ENCODE measurements around the gene SLC35D2.
"Not testable (repeated sequence)": the region's sequence is repeated elsewhere in the genome, so short reads cannot be mapped to it uniquely, and the experiment has no call there.

SLC35D2 gene

GRCh38 chr9:96317335-96317980, 66.1 kb downstream of the SLC35D2 start:
- H3K4me3 ChIP-seq (ENCODE audit: low read depth, low read length) = no peak overlapping the region
- DNase-seq (ENCODE audit: low read depth) = peak; percentile 86
- TF ChIP-seq CTCF (conservative IDR thresholded peaks at IDR 0.05; ENCODE audit: low read depth, low read length) = peak; percentile 98

- no peak overlapping the region for H3K4me3 ChIP-seq (ENCODE audit: low read depth, low read length)
- no peak for TF ChIP-seq CTCF (conservative IDR thresholded peaks at IDR 0.05; ENCODE audit: low read depth, low read length)
- no peak for DNase-seq (ENCODE audit: low read depth)
Observed at GRCh38 chr9:96309850-96310249, 73.7 kb downstream of the SLC35D2 start.

GRCh38 chr9:96306958-96307357, 76.6 kb downstream of the SLC35D2 start:
- H3K4me3 ChIP-seq (ENCODE audit: low read depth, low read length); DNase-seq (ENCODE audit: low read depth): not testable (repeated sequence)

- TF ChIP-seq CTCF (conservative IDR thresholded peaks at IDR 0.05; ENCODE audit: low read depth, low read length) = no peak
- H3K4me3 ChIP-seq (ENCODE audit: low read depth, low read length) = no peak overlapping the region
- DNase-seq (ENCODE audit: low read depth) = peak; percentile 47
Observed at GRCh38 chr9:96305171-96305570, 78.3 kb downstream of the SLC35D2 start.

GRCh38 chr9:96304230-96304629, 79.3 kb downstream of the SLC35D2 start:
- TF ChIP-seq CTCF (conservative IDR thresholded peaks at IDR 0.05; ENCODE audit: low read depth, low read length) = no peak
- DNase-seq (ENCODE audit: low read depth) = no peak
- H3K4me3 ChIP-seq (ENCODE audit: low read depth, low read length) = no peak overlapping the region

- no peak within 1 kb of the TSS for H3K4me3 ChIP-seq (ENCODE audit: low read depth, low read length)
- TF ChIP-seq CTCF (conservative IDR thresholded peaks at IDR 0.05; ENCODE audit: low read depth, low read length) = no peak
- no peak for DNase-seq (ENCODE audit: low read depth)
Observed at GRCh38 chr9:96302021-96302420, 81.5 kb downstream of the SLC35D2 start, which contains the start of gene HSD17B3. Gene HSD17B3, minus strand, starts transcription at chr9:96302176. Its CDS starts 72 bp downstream, at chr9:96302104.

- DNase-seq (ENCODE audit: low read depth) = peak; percentile 63
- no peak overlapping the region for H3K4me3 ChIP-seq (ENCODE audit: low read depth, low read length)
- TF ChIP-seq CTCF (conservative IDR thresholded peaks at IDR 0.05; ENCODE audit: low read depth, low read length) = no peak
Observed at GRCh38 chr9:96299823-96300222, 83.7 kb downstream of the SLC35D2 start.
